Ectodermal cell (in vitro differentiated cells): ENCODE measurements around the gene DOK5.

Experiments used
- H3K27ac ChIP-seq: 2 replicates; pipeline ENCODE4 v1.7.0; 2013; ENCODE audit warnings: mild to moderate bottlenecking, low read depth, low read length; ENCODE audit not compliant: insufficient read depth, poor library complexity, severe bottlenecking
- H3K27me3 ChIP-seq: 2 replicates; pipeline ENCODE4 v1.7.0; 2013; ENCODE audit warnings: mild to moderate bottlenecking, low read length; ENCODE audit not compliant: insufficient read depth, control insufficient read depth, poor library complexity, severe bottlenecking
- H3K36me3 ChIP-seq: one replicate; pipeline ENCODE4 v1.7.0; 2013; ENCODE audit warnings: low read length; ENCODE audit not compliant: control insufficient read depth, insufficient read depth
- H3K4me1 ChIP-seq: one replicate; pipeline ENCODE4 v1.7.0; 2013; ENCODE audit warnings: low read length; ENCODE audit not compliant: control insufficient read depth, insufficient read depth
- H3K4me3 ChIP-seq: 2 replicates; pipeline ENCODE4 v1.7.0; 2013; ENCODE audit warnings: low read depth, low read length, control low read depth; ENCODE audit not compliant: insufficient read depth
- H3K9me3 ChIP-seq: 2 replicates; pipeline ENCODE4 v1.7.0; 2013; ENCODE audit warnings: mild to moderate bottlenecking, low read length, moderate library complexity; ENCODE audit not compliant: control insufficient read depth
- WGBS, 2 experiments: methylation state at CpG; one replicate each; pipeline ENCODE4 v1.1.7; 2013; ENCODE audit warnings: missing lambda C conversion rate in 2 of 2; 5-methylcytosine and 5-hydroxymethylcytosine counted together

DOK5 gene

GRCh38 chr20:54622333-54623295 lies 147.2 kb downstream of the DOK5 start:
- Histone ChIP-seq H3K4me1 (peaks cover 25% of the 10 kb centered on the region), H3K9me3 (no peaks in the 10 kb centered on the region), H3K27me3 (no peaks in the 10 kb centered on the region), H3K27ac (no peak overlapping the region), H3K36me3 (no peaks in the 10 kb centered on the region), H3K4me3 (no peak overlapping the region)
- WGBS, 2 experiments: 92 to 94% methylated on average over 20 of the region's 20 CpGs

- H3K27me3 ChIP-seq: no peaks in the 10 kb centered on the region
- peak overlapping the region; percentile 81 for H3K27ac ChIP-seq
- H3K9me3 ChIP-seq: no peaks in the 10 kb centered on the region
- H3K4me1 ChIP-seq: peaks cover 25% of the 10 kb centered on the region
- H3K36me3 ChIP-seq: no peaks in the 10 kb centered on the region
- 88 to 95% methylated on average over 5 of the region's 5 CpGs for WGBS, 2 experiments
- H3K4me3 ChIP-seq: no peak overlapping the region
Measured at GRCh38 chr20:54623991-54624569, 148.7 kb downstream of the DOK5 start.

- peak overlapping the region; percentile 81 for H3K27ac ChIP-seq
Measured at GRCh38 chr20:54624706-54625390, 149.5 kb downstream of the DOK5 start.

GRCh38 chr20:54625497-54625896 lies 150.1 kb downstream of the DOK5 start:
- WGBS, 2 experiments: 92% methylated on average over 1 of the region's 1 CpG; no CpG with 5 or more reads in 1 of the 2 experiments
- Histone ChIP-seq H3K27me3 (no peaks in the 10 kb centered on the region), H3K36me3 (no peaks in the 10 kb centered on the region), H3K4me3 (no peak overlapping the region), H3K27ac (no peak overlapping the region), H3K4me1 (peaks cover 21% of the 10 kb centered on the region), H3K9me3 (no peaks in the 10 kb centered on the region)

More at GRCh38 chr20:54624706-54625390, 149.5 kb downstream of the DOK5 start:
- H3K36me3 ChIP-seq: no peaks in the 10 kb centered on the region
- H3K4me1 ChIP-seq: peaks cover 21% of the 10 kb centered on the region
- no peak overlapping the region for H3K4me3 ChIP-seq
- 32 to 40% methylated on average over 6 to 7 of the region's 7 CpGs for whole genome bisulfite sequencing, 2 experiments
- H3K27me3 ChIP-seq: no peaks in the 10 kb centered on the region
- H3K9me3 ChIP-seq: no peaks in the 10 kb centered on the region

- Histone ChIP-seq H3K27me3 (no peaks in the 10 kb centered on the region), H3K27ac (no peak overlapping the region), H3K4me1 (peaks cover 21% of the 10 kb centered on the region), H3K4me3 (no peak overlapping the region), H3K36me3 (no peaks in the 10 kb centered on the region), H3K9me3 (no peaks in the 10 kb centered on the region)
- WGBS, 2 experiments: 98% methylated on average over 4 to 5 of the region's 5 CpGs
Measured at GRCh38 chr20:54626126-54626525, 150.7 kb downstream of the DOK5 start.

GRCh38 chr20:54629632-54630031 lies 154.2 kb downstream of the DOK5 start:
- Histone ChIP-seq H3K27ac (no peak overlapping the region), H3K4me1 (peaks cover 14% of the 10 kb centered on the region), H3K4me3 (no peak overlapping the region), H3K36me3 (no peaks in the 10 kb centered on the region), H3K9me3 (no peaks in the 10 kb centered on the region), H3K27me3 (no peaks in the 10 kb centered on the region)
- 90 to 94% methylated on average over 4 of the region's 4 CpGs for WGBS, 2 experiments

- 86 to 96% methylated on average over 1 to 2 of the region's 4 CpGs for WGBS, 2 experiments
- H3K4me1 ChIP-seq: peaks cover 4% of the 10 kb centered on the region
- no peak overlapping the region for H3K4me3 ChIP-seq
- no peak overlapping the region for H3K27ac ChIP-seq
- no peaks in the 10 kb centered on the region for H3K9me3 ChIP-seq
- no peaks in the 10 kb centered on the region for H3K27me3 ChIP-seq
- H3K36me3 ChIP-seq: no peaks in the 10 kb centered on the region
Measured at GRCh38 chr20:54630582-54630981, 155.2 kb downstream of the DOK5 start.

- WGBS, 2 experiments: 90% methylated on average over 1 to 3 of the region's 3 CpGs
- no peaks in the 10 kb centered on the region for H3K9me3 ChIP-seq
- no peaks in the 10 kb centered on the region for H3K27me3 ChIP-seq
- no peak overlapping the region for H3K4me3 ChIP-seq
- no peaks in the 10 kb centered on the region for H3K4me1 ChIP-seq
- no peaks in the 10 kb centered on the region for H3K36me3 ChIP-seq
- no peak overlapping the region for H3K27ac ChIP-seq
Measured at GRCh38 chr20:54631059-54631458, 155.7 kb downstream of the DOK5 start.

- Histone ChIP-seq H3K27me3 (no peaks in the 10 kb centered on the region), H3K4me1 (no peaks in the 10 kb centered on the region), H3K36me3 (no peaks in the 10 kb centered on the region), H3K4me3 (no peak overlapping the region), H3K9me3 (no peaks in the 10 kb centered on the region), H3K27ac (no peak overlapping the region)
- 89 to 90% methylated on average over 13 of the region's 13 CpGs for WGBS, 2 experiments
Measured at GRCh38 chr20:54633374-54634355, 158.3 kb downstream of the DOK5 start.
